T-helper 1 cell treated with Interleukin-12 subunit alpha and Interleukin-12 subunit beta and Interleukin-4 antibody, amounts not matched to agents 30 ng/mL and 1 ng/mL, for 36 hours (primary cell): Measurements from ENCODE around the gene CSMD2. TPM values are rescaled to one million over a fixed set of nuclear protein-coding genes. Genes with fewer than 3 reads are reported as not detected.

ENCODE experiments used
- intact Hi-C: fragments of 100-400 bp; cut with micrococcal nuclease; formaldehyde crosslinking; loops from one replicate; pipeline ENCODE4 v1.15.1; 2024
- total RNA-seq: library from RNA; stranded (reverse); gene quantifications from 2 replicates; pipeline ENCODE4 v1.2.3, GENCODE V29; 2022

The CSMD2 gene
- total RNA-seq, 1 donor from 2014 or later, result not detected

DNA sequence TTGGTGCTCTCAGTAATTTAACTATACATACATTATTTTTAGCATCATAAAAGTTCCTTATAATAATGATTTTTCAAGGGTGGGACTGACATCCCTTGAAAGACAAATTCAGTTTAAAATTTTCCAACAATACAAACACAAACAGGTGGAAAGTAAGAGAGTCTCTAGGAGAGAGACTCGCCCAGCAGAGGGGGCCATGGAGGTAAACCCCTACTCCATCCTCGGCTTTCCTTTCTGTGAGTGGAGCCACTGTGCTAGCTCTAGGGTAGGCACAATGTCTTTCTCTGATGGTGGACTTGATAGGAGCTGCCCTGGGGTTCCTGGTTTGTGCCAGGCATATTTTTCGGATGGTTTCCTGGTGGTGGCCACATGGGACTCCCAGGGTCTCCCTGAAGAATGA lies 8.3 kb downstream of the CSMD2 start:
- intact Hi-C loops, result no loop called here

DNA sequence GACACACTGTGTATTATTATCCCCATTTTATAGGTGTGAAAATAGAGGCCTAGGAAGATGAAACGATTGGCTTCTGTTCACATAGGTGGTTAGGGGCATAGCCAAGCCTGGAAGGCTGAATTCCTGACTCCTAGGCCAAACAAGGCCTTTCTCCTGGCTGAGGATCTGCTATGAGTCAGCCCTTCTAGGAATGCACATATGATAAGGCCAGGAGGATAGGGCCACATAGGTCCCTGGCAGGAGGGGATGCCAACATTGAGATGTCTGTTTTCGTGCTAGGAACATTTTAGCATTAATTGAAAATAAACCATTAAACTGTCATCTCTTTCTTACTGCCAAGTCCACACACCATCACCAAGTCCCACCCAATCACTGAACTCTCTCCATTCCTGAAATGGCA lies 9.2 kb downstream of the CSMD2 start:
- intact Hi-C loops, result no loop called here

DNA sequence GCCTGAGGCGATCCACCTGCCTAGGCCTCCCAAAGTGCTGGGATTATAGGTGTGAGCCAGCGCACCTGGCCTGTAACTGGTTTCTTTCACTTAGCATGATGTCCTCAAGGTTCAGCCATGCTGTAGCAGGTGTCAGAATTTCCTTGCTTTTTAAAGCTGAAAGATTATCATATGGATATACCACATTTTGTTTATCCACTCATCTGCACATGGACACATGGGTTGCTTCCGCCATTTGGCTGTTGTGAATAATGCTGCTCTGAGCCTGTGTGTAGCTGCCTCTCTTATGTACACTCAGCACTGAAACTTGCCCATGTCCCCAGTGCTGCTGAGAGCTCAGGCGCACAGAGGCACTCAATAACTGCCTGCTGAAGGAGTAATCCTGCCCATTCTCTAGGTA lies 11.8 kb downstream of the CSMD2 start:
- intact Hi-C loops, result no loop called here

DNA sequence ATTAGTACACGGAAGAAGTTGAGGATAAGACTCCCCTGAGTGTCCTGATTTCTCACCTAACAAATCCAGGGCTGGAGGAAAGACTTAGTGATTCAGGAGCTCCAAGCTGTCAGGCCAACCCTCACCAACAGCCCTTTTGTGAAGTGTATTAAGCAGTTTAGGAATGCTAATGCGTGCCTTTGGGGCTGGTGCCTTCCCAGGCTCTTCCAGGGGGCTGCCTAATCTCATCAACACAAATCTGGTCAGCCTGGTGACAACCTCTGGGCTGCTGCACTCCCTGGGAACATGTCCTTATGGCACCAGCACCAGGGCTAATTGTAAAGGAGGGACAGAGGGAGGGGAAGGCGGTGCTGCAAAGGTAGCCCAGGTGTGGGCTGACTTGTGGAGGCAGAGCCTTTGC lies 15.5 kb downstream of the CSMD2 start:
- intact Hi-C loops, result no loop called here

DNA sequence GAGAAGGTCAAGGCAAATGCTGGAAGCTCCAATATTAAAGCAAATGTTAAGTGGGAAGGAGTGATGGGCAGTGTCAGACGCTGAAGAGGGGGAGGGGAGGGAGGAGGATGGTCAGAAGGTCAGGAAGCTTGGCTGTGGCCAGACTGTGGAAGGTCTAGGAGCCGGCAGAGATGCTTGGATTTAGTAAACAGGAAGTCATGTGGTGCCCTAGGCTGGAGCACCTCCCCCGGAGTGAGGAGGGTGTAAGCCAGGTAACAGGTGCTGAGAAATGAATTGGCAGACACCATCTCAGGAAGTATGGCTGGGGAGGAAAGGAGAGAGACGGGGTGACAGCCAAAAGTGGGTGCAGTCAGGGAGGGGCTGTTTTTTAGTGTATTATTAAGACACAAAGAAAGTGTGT lies 17.7 kb downstream of the CSMD2 start:
- intact Hi-C loops, result no loop called here

DNA sequence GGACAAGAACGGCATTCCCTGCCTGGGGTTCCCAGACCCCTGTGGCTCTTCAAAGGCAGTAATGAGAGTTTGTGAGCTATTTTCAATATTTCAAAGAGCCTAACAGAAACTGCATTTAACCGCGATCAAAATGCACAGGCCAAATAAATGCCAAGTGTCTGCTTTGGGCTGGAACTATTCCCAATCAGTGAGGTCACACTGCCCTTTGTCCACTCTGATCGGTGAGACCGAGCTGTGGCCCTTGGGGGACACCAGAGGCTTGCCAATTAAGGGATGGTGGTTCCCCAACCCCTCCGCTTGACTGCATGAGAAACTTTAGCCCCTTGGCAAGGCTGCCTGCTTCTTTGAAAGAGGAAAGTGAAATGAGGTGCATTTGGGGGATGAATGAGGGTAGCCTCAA lies 20.3 kb downstream of the CSMD2 start:
- intact Hi-C loops, result no loop called here

DNA sequence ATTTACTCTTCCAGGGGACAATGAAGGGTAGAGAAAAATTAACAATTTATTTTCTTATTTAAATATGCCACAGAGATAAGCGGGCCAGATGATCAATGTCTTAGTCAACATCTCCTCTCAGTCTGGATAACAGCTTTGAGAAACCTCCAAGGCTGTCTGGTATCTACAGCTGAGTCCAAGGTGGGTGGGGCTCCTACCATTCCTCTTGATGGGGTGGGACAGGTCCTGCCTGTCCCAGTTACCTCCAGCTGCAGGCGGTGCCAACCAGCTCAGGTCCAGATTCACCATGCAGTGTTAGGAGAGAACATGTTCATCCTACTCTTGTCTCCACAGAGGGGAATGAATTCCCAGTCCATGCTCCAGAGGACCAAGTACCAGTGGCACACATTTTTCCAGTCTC lies 21.1 kb downstream of the CSMD2 start:
- intact Hi-C loops, result no loop called here

DNA sequence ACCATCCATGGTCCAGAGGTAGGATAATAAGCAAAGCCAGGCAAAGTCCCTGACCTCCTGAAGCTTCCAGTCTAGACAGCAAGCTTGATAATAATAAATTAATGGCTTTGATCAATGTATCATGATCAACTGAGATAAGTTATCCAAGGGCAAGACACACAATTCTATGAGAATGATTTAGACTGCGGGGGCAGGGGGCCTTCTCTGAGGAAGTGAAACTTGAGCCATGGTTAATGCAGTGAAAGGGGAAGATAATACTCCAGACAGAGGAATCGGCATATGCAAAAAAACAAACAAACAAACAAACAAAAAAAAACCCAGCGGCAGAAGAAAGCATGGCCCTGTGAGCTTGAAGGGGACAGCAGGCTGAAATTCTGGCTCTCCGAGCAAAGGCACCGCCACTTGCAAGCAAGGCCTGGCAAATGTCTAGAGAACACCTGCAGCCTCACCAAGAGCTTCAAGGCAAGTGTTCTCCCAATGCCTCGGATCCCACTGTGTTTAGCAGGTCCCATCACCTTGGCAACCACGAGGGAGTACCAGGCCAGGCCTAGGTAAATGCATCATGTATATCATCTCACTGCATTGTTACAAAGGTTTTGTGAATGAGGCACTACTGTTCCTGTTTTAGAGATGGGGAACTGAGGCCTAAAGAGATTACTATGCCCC lies 24.9 kb downstream of the CSMD2 start:
- intact Hi-C loops, result no loop called here

DNA sequence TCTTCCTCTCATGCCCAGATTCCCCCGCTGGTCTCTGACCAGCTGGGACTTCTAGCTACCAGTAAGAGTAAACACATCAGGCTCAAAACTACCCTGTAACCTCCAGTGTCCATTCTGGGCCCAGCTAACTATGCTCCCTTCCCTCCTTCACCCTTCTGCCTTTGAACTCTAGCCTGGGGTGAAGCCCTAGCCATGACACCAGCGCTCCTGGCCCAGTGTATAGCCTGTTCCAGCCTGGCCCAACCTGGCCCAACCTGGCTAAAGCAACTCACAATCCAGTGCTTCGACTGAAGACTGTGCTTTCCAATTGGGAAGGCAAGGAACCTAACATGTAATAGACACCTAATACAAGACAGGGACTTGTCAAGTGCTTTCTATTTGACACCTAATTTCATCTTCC lies 27.6 kb downstream of the CSMD2 start:
- intact Hi-C loops, result no loop called here

DNA sequence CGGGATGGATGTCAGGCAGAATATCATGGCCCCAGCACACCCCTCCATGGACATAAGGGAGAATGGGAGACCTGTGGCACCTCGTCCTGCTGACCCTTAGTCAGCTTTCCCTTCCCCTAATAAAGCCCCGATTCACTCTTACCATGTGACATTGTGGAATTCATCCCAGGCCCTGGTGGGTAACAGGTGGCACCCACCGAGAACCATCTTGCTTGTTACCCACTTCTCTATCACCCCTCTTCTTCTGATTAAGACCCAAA lies 32.9 kb downstream of the CSMD2 start:
- intact Hi-C loops, result no loop called here

DNA sequence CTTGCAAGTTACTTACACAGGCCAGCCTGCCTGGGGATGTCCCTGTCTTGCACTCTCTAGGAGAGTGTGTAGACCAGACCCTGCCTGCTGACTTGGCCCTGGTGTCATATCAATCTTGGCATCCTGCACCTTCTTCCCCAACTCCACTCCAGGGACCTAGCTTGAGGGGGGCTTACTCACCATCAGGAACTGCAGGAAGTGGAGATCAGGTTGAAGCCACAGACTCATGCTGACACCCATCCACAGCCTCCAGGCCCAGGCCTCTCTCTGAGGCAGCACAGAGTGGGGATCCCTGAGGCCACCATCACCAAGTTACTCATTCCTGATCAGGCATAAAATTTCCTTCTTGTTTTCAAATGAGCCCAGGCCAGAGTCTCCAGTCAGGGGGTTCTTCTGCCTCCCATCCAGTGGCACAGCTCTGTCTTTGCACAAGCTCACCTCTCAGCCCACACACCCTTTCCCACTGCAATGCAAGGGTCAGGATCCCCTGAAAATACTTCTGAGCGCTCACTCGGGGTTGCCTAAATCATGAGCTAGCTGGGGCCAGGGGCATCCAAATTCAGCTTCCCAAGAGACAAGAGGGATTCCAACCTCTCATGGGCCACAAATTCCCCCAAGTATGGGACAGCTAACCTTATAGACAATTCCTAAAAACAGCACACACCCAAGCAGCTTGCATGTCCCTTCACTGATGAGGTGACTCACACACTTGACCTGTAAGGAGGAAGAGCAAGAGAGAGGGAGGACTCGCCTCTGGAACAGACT lies 33.5 kb downstream of the CSMD2 start:
- intact Hi-C loops, result no loop called here

DNA sequence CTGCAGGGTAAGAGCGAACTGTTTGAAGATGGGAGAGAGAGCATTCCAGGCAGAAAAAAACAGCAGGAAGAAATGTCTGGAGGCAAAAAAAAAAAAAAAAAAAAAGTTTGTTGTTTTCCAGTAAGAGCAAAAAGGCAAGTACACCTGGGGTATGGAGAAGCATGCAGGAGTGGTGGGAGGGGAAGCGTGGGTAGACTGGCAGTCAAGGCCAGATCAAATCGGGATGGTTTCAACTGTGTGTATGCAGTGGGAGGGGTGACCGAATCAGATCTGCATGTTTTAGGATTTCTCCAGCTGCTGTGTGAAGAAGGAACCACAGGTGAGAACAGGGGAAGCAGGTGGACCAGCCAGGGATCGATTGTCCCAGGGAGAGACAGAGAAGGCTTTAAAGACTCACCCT lies 34.7 kb downstream of the CSMD2 start:
- intact Hi-C loops, result no loop called here

DNA sequence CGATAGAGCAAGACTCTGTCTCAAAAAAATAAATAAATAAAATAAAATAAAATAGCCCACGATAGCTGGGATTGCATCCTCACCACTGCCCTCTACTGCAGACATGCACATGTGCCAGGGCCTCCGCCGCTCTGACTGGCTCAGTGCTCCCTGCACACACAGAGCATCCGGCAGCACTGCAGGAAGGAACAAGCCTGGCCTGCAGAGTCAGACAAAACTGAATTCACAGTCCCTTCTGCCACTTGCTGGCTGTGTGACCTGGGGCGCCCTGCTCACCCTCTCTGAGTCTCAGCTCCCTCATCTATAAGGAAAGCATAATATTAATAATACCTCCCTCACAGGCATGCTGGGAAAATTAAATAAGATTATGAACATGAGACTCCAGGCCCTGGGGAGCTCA lies 35.4 kb downstream of the CSMD2 start:
- intact Hi-C loops, result no loop called here

DNA sequence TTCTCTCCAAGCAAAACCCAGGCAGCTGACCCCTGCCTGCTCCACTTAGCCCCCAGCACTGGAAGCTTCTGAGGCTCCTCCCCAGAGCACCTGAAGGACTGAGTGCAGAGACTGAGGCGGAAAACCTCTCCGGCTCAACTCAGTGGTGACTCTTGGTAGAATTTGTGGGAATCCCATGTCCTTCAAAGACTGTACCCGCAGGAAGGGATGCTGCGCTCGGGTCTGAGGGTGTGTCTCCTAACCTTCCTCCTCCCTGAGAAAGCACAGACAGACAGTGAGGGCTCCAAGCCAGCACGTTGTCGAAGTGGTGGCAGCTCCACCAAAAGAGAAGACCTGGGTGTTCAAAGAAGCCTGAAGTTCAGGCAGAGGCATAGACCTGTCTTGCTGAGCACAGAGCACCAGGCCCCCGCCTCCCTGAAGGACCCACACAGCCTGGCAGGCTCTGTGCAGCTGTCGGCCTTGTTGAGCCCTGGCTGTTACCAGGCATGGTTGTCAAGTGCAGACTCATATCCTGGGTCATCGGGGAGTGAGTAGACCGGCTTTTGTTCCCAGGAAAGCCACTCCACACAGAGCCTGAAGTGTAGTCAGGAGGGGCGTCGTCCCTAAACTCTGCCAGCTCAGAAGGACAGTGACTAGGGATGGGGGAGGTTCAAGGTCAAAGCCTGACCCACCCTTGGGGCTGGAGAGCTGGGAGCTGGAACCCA lies 36.7 kb downstream of the CSMD2 start:
- intact Hi-C loops, result no loop called here

DNA sequence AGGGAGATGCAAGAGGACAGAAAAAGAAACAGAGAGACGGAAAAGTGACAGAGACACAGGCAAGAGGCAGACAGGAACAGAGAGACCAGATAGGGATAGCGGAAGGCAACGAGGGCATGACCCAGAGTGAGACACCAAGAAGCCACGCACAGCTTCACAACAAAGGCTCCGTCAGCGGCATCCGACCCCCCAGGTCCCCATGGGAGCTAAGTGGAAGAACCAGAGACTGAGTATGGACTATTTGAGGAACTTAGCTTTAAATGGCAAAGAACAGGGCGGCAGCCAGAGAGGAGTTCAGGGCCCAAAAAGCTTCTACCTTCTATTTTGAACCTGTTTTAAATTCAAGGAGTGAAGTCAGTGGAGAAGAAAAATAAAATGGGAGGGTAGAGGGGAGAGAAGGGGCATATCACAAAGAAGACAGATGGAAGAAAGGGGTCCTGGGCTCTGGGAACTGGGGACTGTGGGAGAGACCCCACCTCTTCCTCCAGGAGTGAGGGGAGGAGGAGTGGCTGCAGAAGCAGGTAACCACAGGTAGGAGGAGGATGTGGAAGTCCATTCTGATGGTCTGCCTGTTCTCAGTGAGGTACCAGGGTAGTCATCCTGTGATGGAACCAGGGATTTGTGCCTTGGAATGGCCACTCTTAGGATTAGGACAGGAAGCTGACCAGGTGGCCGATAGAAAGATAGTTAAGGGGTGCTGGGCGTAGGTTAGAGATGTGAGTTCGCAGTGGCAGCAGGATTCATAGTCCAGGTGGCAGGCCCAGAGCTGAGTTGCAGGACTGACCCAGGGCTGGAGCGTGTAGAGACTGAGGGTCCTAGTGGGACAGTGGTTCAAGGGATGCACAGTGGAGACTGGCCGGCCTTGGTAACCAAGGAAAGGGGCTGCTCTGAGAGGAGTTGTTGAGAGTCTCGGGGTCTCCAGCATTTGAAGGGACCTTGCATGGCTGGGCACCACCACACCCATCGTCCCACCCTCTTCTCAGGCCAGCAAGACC lies 37.7 kb downstream of the CSMD2 start:
- intact Hi-C loops, result no loop called here

DNA sequence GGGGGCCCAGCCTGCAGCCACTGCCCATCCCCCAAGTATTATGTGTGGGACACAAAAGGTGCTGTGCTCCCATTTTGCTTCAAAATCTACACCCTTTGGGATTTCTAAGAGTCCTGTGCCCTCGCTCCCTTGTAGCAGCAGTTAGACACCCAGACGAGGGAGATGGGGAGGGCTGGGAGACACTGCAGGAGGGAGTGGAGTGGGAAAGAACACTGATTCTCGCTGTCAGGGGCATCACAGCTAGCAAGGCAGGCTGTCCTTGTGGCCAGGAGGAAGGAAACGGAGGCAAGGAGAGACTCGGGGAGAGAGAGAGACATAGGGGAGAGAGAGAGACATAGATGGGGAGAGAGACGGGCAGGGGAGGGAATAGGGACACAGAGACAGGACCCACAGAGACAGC lies 38.5 kb downstream of the CSMD2 start:
- intact Hi-C loops, result no loop called here

DNA sequence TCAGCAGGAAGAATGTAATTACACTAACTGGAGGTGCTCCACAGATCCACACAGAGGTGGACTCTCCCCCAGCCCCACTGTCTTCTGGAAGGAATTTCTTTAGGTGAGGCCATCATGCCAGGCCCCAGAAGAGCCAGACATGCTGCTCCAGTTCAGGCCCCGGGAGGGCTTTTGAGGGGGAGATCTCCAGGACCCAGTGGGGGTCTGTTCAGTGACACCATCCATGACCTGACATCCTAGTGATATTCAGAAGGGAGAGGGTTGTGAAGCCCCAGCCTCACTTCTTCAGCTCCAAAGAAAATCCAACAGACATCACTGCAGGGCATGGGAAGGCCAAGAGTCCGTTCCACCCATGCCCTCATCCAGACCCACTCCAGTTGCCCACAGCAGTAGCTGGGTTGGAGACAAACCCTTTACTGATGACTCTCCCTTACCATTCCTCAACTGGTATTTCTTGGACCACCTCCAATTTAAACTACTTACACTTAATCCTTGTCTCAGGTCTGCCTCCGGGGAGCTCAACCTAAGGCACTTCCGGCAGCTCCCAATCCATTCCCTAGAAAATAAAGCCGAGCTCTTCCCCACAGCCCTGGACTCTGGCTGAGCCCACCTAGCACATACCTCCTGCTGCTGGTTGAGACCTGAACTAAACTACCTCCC lies 39.2 kb downstream of the CSMD2 start:
- intact Hi-C loops, result no loop called here

DNA sequence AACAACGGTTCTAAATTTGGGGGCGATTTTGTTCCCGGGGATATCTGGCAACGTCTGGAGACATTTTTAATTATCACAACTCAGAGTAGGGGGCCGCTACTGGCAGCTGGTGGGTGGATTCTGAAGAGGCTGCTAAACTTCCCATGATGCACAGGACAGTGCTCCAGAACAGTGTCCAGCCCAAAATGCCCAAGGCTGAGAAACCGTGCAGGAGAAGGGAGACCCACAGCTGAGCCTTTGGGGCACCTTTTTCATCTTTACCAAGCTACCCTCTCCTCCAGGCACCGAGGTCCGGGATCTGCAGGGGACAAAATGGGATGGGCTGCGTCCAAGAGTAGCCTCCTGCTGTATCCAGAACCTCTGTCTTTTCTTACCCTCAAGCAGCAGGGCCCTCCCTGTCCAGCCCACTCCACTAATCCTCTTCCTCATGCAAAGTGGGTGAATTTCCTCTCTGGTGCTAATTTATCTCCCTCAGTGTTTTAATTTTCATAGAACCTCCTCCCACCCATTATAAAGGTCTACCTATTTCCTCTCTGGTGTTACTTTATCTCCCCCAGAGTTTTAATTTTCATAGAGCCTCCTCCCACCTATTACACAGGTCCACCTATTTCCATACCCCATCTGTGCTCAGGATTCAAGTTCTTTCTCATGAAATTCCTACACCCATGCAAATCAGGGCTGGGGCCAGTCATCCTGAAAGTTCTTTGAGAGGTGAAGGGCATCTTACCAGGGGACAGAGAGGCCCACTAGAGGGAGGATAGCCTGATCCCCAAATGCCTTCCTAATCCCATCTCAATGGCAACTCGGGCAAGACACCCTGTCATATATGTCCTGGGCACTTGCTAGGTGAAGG lies 42.7 kb downstream of the CSMD2 start:
- intact Hi-C loops, result no loop called here

DNA sequence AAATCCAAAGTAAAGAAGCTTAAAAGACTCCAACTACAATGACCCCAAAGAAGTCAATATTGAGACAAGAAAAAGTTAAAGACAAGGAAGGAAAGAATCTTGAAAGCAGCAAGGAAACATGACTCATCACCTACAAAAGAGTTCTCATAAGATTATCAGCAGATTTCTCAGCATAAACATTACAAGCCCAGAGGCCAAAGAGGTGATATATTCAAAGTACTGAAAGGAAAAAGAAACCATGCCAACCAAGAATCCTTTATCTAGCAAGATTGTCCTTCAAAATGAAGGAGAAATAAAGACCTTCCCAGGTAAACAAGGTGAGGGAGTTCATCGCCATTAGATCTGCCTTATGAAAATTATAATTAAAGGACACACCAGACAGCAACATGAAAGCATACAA lies 49.8 kb downstream of the CSMD2 start:
- intact Hi-C loops, result no loop called here

DNA sequence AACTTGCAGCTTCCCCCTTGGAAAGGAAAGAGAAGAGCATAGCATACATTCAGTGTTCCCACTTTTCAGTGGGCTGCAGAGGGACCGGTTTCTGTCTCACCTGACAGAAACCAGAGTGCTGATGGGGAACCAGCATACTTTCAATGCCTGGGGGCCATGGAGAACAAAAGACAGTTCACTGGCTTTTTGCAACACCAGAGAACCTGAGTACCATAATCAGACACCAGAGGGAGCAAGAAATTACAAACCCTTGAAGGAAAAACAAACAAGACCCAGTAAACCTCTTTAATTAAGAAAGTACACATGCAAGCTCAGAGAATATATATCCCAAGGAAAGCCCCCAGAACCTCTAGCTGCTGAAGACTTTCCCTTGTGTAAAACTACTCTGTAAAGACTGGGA lies 51.1 kb downstream of the CSMD2 start:
- intact Hi-C loops, result no loop called here
